Fibroblast of lung (primary cell): ENCODE measurements around the gene LGR6.

ENCODE experiments used
- EZH2 ChIP-seq: IDR thresholded peaks from 2 replicates; pipeline ENCODE4 v1.5.1; 2012; ENCODE audit warnings: low read length, control low read depth, mild to moderate bottlenecking; ENCODE audit errors: missing control alignments
- TF ChIP-seq, protein P1 (sequence below), 2 donors: IDR thresholded peaks in 1 of 2; conservative IDR thresholded peaks in 1 of 2; 1 replicate in 1 of 2; 2 replicates in 1 of 2; pipeline ENCODE4 v1.5.1; 2011 to 2012; ENCODE audit warnings: low read length in 2 of 2, control low read depth in 1 of 2, inconsistent platforms in 1 of 2, low read depth in 1 of 2, mild to moderate bottlenecking in 1 of 2

DNA sequence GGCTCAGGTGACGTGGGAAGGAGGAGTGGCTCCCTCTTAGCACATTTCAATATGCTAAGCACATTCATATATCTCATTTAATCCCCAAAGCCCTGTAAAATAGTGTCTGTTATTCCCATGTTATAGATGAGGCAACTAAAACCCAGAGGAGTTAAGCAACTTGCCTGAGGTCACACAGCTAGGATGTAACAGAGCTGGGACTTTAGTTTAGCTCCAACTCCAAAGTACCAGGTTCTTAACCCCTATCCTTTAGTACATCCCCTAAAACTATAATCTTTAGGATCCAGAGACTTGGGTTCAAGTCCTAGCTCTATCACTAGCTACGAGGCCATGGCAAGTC, 48.5 kb downstream of the LGR6 start:
- TF ChIP-seq, protein P1, sequence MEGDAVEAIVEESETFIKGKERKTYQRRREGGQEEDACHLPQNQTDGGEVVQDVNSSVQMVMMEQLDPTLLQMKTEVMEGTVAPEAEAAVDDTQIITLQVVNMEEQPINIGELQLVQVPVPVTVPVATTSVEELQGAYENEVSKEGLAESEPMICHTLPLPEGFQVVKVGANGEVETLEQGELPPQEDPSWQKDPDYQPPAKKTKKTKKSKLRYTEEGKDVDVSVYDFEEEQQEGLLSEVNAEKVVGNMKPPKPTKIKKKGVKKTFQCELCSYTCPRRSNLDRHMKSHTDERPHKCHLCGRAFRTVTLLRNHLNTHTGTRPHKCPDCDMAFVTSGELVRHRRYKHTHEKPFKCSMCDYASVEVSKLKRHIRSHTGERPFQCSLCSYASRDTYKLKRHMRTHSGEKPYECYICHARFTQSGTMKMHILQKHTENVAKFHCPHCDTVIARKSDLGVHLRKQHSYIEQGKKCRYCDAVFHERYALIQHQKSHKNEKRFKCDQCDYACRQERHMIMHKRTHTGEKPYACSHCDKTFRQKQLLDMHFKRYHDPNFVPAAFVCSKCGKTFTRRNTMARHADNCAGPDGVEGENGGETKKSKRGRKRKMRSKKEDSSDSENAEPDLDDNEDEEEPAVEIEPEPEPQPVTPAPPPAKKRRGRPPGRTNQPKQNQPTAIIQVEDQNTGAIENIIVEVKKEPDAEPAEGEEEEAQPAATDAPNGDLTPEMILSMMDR (conservative IDR thresholded peaks at IDR 0.05 in 1 of 2, IDR thresholded peaks at IDR 0.05 in 1 of 2; ENCODE audit: low read depth in 1 of 2, low read length in 2 of 2) = no peak
- TF ChIP-seq EZH2 = no peak
